ENCODE measurements around the gene TMED9. TPM values are rescaled to one million over a fixed set of nuclear protein-coding genes. Genes with fewer than 3 reads are reported as not detected.

TMED9 gene
- total RNA-seq, 2 experiments from 2014 or later, result 118 to 120 TPM

DNA sequence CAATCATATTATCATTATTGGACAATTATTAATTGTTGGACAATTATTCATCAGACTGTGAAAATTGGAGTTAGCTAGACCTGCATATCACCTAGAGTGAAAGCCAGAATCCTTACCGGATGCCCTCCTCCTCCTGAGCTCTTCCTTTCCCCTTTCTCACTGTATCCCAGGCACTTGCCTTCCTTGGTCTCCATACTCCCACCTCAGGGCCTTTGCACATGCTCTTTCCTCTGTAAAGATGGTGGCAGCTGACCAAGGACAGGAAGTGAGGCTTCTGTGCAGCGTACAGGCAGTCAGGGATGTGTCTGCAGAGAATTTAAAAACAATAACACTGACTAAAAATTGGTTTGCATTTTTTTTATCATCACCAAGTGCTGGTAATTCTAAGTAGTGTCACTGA lies 22.1 kb upstream of the TMED9 start:
- ChIA-PET CTCF (no interaction called here), POLR2A (interaction anchor here (0.9 to 1.0 kb wide), 2 partner anchors 23 to 29 kb away, joined by 3 to 4 read pairs; no protein-coding TSS in a partner anchor)
- intact Hi-C loops (cut with micrococcal nuclease), result no loop called here
- DNase-seq (no peak), ATAC-seq (no peak)
- Mint-ChIP-seq H3K4me1 (ENCODE audit: low read depth) (peaks cover 3% of the 10 kb centered on the region), H3K4me3 (no peak overlapping the region), H3K27me3 (peaks cover 6% of the 10 kb centered on the region), H3K27ac (no peak overlapping the region), H3K36me3 (ENCODE audit: low read depth) (no peaks in the 10 kb centered on the region), H3K9me3 (no peaks in the 10 kb centered on the region)
- TF ChIP-seq, protein P1, sequence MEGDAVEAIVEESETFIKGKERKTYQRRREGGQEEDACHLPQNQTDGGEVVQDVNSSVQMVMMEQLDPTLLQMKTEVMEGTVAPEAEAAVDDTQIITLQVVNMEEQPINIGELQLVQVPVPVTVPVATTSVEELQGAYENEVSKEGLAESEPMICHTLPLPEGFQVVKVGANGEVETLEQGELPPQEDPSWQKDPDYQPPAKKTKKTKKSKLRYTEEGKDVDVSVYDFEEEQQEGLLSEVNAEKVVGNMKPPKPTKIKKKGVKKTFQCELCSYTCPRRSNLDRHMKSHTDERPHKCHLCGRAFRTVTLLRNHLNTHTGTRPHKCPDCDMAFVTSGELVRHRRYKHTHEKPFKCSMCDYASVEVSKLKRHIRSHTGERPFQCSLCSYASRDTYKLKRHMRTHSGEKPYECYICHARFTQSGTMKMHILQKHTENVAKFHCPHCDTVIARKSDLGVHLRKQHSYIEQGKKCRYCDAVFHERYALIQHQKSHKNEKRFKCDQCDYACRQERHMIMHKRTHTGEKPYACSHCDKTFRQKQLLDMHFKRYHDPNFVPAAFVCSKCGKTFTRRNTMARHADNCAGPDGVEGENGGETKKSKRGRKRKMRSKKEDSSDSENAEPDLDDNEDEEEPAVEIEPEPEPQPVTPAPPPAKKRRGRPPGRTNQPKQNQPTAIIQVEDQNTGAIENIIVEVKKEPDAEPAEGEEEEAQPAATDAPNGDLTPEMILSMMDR (IDR thresholded peaks at IDR 0.05), result no peak

DNA sequence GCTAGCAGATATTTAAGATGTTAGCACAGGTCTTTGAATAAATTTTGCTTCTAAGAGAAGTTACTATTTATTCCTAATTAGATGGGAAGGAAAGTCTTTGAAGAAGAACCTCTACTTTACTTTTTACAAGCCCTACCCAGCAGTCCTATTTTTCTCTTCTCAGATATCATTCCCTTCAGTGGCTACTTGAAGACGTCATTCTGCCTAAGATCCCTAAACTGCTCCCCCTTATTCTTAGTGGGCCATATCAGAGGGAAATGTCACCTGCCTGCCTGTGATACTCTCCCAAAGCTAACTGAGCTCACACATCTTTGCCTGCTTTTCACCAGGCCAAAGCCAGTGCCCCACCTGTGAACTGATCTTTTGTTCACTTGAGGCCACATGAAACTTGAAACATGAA lies 16.5 kb upstream of the TMED9 start:
- TF ChIP-seq, protein P1 (IDR thresholded peaks at IDR 0.05), result no peak
- Mint-ChIP-seq H3K4me3 (no peak overlapping the region), H3K27ac (no peak overlapping the region), H3K27me3 (no peaks in the 10 kb centered on the region), H3K9me3 (no peaks in the 10 kb centered on the region), H3K36me3 (ENCODE audit: low read depth) (no peaks in the 10 kb centered on the region), H3K4me1 (ENCODE audit: low read depth) (no peaks in the 10 kb centered on the region)
- no peak for ATAC-seq
- DNase-seq, result no peak
- intact Hi-C loops (cut with micrococcal nuclease), result no loop called here
- CTCF ChIA-PET, result no interaction called here
- POLR2A ChIA-PET, result no interaction called here

DNA sequence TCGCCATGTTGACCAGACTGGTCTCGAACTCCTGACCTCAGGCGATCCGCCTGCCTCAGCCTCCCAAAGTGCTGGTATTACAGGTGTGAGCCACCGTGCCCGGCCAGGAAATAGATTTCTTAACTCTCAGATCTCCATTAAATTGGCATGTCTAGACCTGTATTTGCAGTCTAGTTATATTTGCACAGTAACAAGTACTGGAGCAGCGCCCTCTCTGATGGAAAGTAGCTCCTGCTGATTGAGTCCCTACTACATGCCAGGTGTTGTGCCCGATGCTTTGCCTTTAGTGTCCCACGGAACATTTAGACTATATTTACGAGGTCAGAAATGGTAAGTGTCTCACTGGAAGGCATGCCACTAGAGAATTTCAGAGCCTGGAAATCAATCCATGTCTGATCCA lies 15.8 kb upstream of the TMED9 start:
- ATAC-seq (no peak), DNase-seq (no peak)
- intact Hi-C loops (cut with micrococcal nuclease), result no loop called here
- Mint-ChIP-seq H3K27me3 (no peaks in the 10 kb centered on the region), H3K36me3 (ENCODE audit: low read depth) (no peaks in the 10 kb centered on the region), H3K4me3 (no peak overlapping the region), H3K27ac (no peak overlapping the region), H3K4me1 (ENCODE audit: low read depth) (no peaks in the 10 kb centered on the region), H3K9me3 (no peaks in the 10 kb centered on the region)
- ChIA-PET POLR2A (no interaction called here), CTCF (interaction anchor here (1.0 kb wide), 1 partner anchor 12 kb away, joined by 3 read pairs; no protein-coding TSS in a partner anchor)
- TF ChIP-seq, protein P1 (IDR thresholded peaks at IDR 0.05), result no peak

DNA sequence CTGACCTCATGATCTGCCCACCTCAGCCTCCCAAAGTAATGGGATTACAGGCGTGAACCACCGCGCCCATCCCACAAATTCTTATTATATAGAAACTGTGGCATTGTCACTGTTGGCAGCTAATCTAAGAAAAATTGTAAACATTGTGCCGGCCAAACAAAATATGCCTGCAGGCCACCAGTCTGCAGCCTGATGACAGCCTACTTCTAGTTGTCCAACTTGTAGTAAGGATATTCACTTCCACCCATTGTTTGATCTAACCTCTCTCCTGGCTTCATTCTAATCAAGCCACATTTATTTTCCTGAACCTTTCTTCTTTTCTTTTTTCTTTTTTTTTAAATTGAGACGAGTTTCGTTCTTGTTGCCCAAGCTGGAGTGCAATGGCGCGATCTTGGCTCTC lies 13.7 kb upstream of the TMED9 start:
- intact Hi-C loops (cut with micrococcal nuclease), result no loop called here
- DNase-seq, result no peak
- no peaks in the 10 kb centered on the region for H3K27me3 Mint-ChIP-seq
- H3K4me3 Mint-ChIP-seq, result no peak overlapping the region
- H3K9me3 Mint-ChIP-seq, result no peaks in the 10 kb centered on the region
- no peak overlapping the region for H3K27ac Mint-ChIP-seq
- H3K4me1 Mint-ChIP-seq (ENCODE audit: low read depth), result no peaks in the 10 kb centered on the region
- no peaks in the 10 kb centered on the region for H3K36me3 Mint-ChIP-seq (ENCODE audit: low read depth)
- CTCF ChIA-PET, result interaction anchor here (1.1 kb wide), 1 partner anchor 10 kb away, joined by 3 read pairs; no protein-coding TSS in a partner anchor
- POLR2A ChIA-PET, result no interaction called here
- TF ChIP-seq, protein P1 (IDR thresholded peaks at IDR 0.05), result no peak
- no peak for ATAC-seq

DNA sequence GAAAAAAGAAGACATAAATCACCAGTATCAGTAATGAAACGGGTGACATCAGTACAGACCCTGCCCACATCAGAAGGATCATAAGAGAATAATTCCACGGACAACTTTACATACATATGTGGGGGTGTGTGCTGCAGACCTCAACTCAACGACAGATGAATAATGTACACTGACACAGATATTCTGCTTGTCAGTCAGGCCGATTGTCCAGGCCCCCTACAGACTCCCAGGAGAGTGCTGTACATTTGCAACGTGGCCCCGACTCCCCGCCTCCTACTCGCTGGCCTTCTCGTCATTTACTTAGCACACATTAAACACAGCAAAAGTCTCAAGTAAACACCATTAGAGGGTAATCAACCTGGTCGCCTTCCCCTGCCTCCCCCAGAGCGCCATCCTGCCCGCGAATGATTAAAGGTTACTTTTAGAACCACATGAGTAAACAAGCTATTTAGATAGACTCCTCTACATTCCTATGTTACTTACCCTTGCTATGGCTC lies 3.5 kb upstream of the TMED9 start:
- H3K4me1 Mint-ChIP-seq (ENCODE audit: low read depth), result peaks cover 16% of the 10 kb centered on the region
- no peak overlapping the region for H3K4me3 Mint-ChIP-seq
- no peak overlapping the region for H3K27ac Mint-ChIP-seq
- ATAC-seq, result no peak
- ChIA-PET CTCF (interaction anchor here (0.9 to 1.0 kb wide), 3 partner anchors 10 to 19 kb away, joined by 3 to 5 read pairs (median 3); no protein-coding TSS in a partner anchor), POLR2A (no interaction called here)
- no peaks in the 10 kb centered on the region for H3K9me3 Mint-ChIP-seq
- H3K27me3 Mint-ChIP-seq, result peaks cover 21% of the 10 kb centered on the region
- TF ChIP-seq, protein P1 (IDR thresholded peaks at IDR 0.05), result no peak
- intact Hi-C loops (cut with micrococcal nuclease), result no loop called here
- H3K36me3 Mint-ChIP-seq (ENCODE audit: low read depth), result peaks cover 13% of the 10 kb centered on the region
- DNase-seq, result no peak
